HTR-8/SVneo (cell line): ENCODE data around the gene ICOSLG.
"Not testable (repeated sequence)": the region's sequence is repeated elsewhere in the genome, so short reads cannot be mapped to it uniquely, and the experiment has no call there.

Source experiments
- DNase-seq: peaks from one replicate; pipeline ENCODE4 v3.0.0; 2011; ENCODE audit warnings: low spot score, mixed read lengths; ENCODE audit not compliant: insufficient read length
- FAIRE-seq: peaks from 2 replicates; lab custom pipeline; 2011; peaks lifted over from hg19 to GRCh38; lab: Jason Lieb, UNC

The ICOSLG gene, protein sequence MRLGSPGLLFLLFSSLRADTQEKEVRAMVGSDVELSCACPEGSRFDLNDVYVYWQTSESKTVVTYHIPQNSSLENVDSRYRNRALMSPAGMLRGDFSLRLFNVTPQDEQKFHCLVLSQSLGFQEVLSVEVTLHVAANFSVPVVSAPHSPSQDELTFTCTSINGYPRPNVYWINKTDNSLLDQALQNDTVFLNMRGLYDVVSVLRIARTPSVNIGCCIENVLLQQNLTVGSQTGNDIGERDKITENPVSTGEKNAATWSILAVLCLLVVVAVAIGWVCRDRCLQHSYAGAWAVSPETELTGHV

DNA sequence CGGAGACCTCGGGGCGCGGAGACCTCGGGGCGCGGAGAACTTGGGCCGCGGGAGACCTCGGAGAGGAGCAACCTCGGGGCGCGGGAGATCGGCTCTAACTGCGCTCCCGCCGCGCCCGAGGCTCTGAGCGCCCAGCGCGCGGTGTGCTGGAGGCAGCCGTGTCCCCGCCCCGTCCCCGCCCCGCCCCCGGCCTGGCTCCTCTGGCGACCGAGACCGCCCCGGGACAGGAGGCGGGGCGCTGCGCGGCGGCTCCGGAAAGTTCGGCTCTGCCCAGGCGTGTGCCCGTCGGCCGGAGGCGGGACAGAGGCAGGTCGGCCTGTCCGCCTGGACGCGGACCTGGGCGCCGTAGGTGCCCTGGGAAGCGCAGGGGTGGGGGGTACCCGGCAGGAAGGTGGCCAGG is at the start of gene ICOSLG:
Gene ICOSLG, minus strand, starts transcription at position 102 of the 400 bp plus-strand sequence. CDS start 126 bp downstream, outside the sequence.
- DNase-seq = not testable (repeated sequence)
- FAIRE-seq = peak; percentile 64

DNA sequence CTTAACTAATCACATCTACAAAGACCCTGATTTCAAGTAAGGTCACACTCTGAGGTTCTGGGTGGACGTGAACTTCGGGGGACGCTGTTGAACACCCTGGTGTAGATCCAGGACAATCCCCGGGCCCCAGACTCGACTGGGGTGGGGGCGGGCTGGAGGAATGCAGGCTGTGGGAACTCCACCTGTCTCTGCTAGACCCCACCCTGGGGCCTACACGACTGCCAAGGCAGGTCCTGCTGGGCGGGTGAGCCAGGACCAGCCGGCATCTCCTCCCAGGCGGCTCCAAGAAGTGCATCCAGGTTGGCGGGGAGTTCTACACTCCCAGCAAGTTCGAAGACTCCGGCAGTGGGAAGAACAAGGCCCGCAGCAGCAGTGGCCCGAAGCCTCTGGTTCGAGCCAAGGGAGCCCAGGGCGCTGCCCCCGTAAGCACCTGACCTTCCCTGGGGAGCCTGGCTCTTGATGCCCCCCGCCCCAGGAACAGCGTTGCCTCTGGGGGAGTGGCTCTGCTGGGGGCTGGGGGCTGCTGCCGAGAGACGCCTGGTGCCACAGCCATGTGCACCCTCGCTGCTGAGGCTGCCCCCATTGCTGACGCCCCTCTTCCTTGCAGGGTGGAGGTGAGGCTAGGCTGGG is 48.8 kb upstream of the ICOSLG start:
- FAIRE-seq (no peak), DNase-seq (no peak)

DNA sequence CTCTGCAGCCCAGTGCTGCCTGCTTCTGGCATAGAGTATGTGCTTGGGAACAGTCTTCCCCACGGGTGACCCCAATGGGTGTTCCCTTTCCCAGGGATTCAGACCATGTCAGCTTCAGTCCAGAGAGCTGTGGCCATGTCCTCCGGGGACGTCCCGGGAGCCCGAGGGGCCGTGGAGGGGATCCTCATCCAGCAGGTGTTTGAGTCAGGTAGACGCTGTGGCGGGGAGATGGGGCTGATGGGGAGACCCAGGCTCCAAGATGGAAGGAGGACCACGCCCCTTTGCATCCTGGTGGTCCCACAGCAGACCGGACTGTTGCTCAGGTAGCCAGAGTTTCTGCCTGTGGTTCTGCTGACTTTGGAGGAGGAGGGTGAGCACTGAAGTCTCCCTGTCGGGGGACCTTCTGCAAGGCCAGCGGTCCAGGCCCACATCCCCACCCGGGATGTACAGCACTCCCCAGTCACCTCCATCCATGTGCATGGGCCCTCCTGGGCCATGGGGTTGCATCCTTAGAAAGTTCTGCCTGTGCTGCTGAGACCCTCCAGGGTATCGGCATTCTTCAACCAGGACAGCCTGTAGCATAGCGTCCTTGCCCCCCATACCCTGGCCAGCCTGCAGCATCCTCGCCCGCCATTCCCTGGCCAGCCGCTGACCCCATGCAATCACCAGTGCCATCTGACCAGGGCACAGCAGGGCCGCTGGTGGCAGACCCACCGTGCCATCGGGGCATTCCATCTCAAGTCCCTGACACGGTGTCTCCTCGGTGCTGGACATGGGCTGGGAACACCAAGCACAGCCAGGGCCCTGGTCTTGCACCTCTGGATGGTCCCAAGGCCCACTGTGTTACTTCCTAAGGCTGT is 47.7 kb upstream of the ICOSLG start:
- DNase-seq (no peak), FAIRE-seq (no peak)

DNA sequence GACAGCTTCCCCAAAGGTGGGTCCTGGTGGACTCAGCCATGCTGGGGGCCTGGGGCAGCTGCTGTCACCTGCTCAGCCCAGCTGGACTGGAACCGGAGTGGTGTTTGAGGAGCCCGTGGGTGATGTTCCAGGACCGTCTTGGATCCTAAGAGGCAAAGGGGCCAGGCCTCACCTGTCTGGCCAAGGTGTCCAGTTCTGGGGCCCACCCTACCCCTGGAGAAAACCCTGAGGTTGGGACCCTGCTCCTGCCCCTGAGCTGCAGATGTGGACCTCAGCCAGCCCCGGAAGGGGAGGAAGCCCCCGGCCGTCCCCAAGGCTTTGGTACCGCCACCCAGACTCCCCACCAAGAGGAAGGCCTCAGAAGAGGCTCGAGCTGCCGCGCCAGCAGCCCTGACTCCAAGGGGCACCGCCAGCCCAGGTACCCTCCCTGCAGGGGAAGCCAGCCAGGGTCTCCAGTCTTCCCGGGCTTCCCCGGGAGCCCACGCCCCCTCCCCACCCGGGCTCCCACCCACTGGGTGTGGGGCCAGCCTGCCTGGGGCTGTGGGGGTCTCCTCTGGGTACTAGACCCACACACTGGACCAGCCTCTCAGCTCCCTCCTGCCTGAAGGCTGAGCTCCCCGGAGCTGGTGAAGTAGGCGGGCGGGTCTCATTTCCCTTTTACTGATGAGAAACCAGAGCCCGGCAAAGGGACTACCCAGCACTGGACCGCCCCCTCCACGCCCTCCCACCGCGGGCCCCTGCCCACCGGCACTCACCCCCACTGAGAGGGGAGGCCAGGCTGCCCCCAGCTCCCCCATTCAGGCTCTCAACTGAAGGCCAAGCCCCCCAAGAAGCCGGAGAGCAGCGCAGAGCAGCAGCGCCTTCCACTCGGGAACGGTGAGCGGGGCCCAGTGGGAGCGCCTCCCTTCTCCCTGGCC is 46.2 kb upstream of the ICOSLG start:
- DNase-seq = no peak
- FAIRE-seq = no peak

DNA sequence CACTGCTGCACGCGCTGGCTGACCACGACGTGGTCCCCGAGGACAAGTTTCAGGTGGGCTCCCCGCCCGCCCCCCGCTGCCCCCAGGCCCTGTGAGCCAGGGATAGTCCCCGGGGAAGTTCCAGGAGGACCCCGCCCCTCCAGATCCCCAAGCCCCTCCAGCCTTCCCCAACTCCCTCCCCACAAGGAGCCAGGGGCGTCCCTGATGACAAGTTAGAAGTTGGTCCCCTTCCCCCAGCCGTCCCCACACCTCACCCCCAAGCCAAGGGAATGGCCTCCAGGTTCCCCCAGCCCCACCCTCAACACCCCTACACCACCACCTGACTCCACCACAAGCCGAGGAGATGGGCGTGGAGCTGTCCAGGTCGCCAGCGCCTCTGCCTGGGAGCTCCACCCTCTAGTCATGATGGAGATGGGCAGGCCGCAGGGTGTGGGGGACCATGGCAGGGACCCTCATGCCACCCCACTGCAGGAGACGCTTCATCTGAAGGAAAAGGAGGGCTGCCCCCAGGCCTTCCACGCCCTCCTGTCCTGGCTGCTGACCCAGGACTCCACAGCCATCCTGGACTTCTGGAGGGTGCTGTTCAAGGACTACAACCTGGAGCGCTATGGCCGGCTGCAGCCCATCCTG is 45.5 kb upstream of the ICOSLG start:
- FAIRE-seq (no peak), DNase-seq (no peak)

DNA sequence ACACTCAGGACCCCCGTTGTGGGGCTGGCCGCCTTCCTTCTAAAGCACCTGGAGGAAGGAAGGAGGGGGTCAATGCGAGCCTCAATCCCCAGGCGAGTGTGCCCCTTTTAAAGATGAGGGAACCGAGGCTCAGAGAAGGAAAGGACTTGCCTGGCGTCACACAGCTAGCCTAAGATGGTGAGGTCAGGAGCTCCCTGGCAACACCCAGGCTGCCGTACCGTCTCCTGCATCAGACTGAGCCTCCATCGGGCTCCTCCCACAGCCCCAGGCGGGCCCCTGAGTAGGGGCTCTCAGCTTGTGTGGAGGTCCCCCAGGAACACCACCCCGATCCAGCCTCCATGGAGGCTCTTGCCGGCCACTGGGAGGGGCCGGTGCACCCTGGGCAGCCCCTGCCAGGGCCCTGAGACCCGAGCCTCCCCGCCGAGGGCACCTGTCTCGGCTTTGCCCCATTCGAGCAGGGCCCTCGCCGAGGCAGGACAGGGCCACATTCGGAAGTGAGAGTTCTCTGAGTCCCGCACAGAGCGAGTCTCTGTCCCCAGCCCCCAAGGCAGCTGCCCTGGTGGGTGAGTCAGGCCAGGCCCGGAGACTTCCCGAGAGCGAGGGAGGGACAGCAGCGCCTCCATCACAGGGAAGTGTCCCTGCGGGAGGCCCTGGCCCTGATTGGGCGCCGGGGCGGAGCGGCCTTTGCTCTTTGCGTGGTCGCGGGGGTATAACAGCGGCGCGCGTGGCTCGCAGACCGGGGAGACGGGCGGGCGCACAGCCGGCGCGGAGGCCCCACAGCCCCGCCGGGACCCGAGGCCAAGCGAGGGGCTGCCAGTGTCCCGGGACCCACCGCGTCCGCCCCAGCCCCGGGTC is 44.6 kb upstream of the ICOSLG start, which contains the start of gene AIRE:
Gene AIRE, plus strand, starts transcription at position 739 of the 855 bp plus-strand sequence. CDS start 131 bp downstream, outside the sequence.
- FAIRE-seq (no peak), DNase-seq (no peak)

DNA sequence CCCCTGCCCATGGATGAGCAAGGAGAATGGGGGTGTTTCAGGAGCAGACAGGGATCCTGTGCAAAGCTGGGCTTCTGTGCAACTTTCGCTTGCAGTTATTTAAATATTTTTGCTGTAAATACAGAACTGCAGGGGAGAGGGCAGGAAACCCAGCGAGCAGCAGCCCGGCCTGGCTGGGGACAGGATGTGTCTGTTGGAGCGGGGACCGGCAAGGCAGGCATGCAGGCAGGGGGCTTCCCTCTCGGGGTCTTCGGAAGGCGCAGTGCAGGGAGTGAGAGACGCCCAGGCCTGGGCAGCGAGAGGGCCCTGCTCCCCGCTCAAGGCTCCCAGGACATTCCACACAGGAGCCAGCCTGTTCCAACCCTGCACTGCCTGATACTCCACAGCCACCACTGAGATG is 43.2 kb upstream of the ICOSLG start:
- DNase-seq (no peak), FAIRE-seq (no peak)

DNA sequence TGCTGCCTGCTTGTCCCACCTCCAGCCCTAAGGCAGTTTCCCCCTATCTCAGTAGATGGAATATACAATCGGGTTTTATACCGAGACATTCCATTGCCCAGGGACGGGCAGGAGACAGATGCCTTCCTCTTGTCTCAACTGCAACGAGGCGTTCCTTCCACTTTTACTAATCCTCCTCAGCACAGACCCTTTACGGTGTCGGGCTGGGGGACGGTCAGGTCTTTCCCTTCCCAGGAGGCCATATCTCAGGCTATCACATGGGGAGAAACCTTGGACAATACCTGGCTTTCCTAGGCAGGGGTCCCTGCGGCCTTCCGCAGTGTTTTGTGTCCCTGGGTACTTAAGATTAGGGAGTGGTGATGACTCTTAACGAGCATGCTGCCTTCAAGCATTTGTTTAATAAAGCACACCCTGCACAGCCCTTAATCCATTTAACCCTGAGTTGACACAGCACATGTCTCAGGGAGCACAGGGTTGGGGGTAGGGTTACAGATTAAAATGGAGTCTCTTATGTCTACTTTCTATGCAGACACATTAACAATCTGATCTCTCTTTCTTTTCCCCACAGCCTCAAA is 42.6 kb upstream of the ICOSLG start:
- not testable (repeated sequence) for DNase-seq, FAIRE-seq

DNA sequence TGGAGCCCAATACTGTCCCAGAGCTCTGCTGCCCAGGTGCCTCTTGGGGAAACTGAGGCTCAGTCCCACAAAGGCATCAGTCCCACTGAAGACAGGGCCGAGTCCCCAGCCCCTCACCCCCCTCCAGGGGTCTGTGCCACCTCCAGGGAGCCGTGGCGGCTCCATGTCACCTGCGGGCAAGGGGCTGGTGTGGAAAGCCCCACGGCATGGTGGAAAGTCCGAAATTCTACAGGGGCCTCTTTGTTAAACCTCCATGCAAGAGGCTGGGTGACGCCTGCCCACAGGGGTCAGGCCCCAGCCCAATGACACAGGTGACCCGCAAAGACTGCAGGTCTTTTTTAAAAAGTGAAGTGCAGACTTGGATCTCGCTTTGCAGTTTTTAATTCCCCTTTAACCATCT is 41.6 kb upstream of the ICOSLG start:
- no peak for FAIRE-seq

DNA sequence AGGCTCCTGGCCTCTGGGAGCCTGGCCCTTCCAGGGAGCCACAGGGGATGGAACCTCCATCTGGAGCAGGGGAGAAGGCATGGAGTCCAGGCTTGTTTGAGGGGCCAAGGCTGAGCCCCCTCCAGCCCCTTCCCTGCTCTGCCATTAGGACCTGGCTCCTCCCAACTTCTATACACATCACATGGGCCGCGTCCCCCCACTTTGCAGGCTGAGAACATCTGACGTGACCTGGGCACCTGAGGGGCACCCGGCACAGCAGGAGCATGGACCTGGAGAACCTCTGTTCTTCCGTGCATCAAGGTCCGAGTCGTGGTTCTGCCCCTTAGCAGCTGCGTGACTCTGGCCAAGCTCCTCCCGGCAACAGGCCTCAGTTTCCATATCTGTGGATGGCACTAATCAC is 41.1 kb upstream of the ICOSLG start:
- DNase-seq (no peak), FAIRE-seq (no peak)

More for the DNA sequence above, 41.6 kb upstream of the ICOSLG start:
- DNase-seq = no peak

DNA sequence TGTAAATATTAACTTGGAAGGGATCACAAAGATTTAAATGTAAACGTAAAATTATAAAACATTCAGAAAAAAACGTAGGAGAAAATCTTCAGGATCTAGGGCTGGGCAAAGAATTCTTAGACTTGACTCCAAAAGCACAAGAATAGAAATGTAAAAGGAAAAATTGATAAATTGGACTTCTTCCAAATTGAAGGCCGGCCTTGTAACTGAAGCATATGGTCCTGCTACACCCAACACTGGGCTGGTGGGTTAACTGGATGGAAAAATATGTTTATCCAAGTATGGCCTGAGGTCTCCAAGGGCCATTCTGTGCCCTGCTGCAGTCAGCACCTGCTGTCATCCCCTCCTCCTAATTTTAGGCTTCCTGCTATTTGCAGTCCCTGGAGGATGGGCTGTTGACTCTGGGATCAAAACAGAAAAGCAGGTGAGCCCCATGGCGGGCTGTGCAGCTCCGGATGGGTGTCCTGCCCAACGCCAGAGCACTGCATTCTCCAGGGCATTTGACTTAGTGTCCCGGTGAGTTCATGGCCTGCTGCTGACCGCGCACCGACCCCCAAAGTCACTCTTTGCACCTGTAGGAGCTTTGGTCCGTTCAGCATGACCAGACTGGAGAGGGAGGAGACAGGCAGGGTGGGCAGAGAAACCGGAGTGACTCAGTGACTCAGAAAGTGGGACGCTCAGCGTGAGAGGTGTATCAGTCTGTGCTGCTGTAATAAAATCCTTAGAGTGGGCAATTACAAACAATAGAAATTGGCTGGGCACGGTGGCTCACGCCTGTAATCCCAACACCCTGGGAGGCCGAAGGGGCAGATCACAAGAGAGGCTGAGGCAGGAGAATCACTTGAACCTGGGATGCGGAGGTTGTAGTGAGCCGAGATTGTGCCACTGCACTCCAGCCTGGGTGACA is 38.9 kb upstream of the ICOSLG start:
- DNase-seq (no peak), FAIRE-seq (no peak)

DNA sequence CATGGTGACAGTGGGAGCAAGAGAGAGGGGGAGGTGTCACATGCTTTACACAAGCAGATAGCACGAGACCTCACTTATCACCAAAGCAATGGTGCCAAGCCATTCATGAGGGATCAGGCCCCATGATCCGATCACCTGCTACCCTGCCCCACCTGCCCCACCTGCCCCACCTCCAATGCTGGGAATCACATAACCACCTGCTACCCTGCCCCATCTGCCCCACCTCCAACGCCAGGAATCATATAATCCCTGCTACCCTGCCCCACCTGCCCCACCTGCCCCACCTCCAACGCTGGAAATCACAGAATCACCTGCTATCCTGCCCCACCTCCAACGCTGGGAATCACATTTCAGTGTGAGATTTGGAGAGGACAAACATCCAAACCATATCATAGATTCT is 34.3 kb upstream of the ICOSLG start:
- DNase-seq (no peak), FAIRE-seq (no peak)

DNA sequence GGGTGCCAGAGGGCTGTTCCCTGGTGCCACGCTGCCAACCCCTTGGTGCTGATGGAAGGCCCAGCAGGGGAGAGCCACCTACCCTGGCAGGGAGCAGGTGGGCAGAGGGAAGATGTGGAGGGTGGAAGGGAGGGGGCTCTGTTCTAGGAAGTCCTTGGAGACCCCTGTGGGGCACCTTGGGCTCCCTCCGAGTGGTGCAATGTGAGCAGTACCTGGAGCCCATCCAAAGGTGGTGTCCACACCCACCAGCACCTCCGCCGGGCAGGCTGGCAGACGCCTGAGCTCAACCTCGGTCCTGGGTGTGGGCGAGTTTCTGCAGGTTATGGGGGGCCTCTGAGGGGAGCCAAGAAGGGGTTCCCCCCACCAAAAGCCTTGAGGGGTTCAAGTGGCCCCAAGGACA is 32.3 kb upstream of the ICOSLG start:
- FAIRE-seq (no peak), DNase-seq (no peak)

DNA sequence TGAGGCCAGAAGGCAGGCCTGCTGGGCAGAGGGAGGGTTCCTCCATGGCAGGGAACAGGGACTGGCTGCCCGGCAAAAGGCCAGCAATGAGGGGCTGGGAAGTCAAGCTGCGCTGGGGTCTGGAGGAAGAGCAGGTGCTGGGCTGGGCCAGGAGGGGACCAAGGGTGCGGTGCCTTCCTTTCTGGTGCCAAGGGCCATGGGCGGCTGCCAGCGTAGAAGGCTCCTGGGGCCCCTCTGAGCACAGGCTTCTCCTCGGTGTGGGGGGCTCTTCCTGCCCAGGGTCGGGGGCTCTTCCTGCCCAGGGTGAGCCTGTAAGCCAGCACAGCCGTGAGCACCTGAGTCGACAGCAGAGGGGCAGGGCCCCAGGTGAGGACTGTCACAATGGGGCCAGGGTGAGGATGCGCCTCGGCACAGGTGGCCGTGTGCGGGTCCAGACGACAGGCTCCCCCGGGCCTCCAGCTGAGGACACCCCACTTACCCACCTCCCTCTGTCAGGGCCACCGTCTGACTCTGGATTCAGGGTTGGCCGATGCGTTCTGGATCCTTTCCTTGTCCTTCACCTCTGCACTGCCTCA is 31.6 kb upstream of the ICOSLG start:
- no peak for DNase-seq
- no peak for FAIRE-seq

DNA sequence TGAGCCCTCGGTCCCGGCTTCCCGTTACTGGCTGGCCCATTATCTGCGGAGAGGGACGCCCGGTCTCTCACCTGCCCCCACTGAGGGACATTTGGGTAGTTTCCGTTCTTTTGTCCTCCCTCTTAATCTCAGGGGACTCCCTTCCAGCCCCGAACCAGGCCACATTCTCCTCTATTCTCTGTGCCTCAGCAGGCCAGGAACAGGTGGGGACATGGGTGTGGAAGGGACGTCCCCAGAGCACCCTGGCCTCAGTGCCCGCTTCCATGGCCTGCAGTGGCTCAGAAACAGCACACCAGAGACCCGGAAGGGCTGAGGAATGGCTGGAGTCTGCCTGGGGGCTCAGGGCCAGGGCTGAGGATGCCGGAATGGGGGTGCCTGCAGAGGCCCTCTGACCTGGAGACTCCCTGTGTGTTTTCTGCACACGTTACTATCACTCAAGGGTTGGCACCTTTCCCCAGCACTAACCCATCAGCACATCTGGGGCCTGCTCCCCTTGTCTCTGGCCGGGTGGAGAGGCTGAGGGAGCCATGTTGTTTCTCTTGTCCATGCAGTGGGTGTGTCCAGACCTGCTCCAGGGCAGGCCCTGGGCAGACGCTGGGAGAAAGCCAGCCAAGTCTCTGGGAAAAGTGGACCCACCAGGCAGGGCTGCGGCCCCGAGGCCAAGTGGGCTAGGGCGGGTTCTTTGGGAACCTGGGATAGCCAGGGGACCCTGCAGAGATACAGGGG is 31.0 kb upstream of the ICOSLG start:
- FAIRE-seq (no peak), DNase-seq (no peak)

DNA sequence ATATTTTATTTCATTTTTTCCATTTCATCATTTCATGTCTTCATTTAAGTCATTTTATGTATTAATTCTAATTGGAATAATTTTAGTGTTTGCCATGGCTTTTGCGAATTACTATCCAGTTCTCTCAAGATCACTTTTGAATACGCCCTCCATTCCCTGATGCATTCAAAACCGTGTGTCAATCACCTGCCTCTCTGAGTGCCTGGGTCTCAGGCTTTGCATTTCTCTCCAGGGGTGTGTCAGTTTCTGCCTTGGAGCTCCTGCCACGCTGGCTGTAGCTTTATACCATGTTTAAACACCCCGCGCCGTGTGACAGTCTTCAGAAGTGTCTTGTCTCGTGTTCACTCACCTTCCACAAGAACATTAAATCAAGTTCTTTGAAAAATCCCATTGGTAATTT is 28.3 kb upstream of the ICOSLG start:
- no peak for FAIRE-seq
- DNase-seq = no peak
